ENCODE measurements around the gene POM121.
"Not testable (repeated sequence)": the region's sequence is repeated elsewhere in the genome, so short reads cannot be mapped to it uniquely, and the experiment has no call there.

The POM121 gene

GRCh38 chr7:72960029-72960428, 35.1 kb downstream of the POM121 start:
- not testable (repeated sequence) for H3K27ac ChIP-seq (ENCODE audit: low read depth, low read length); H3K4me1 ChIP-seq (ENCODE audit: control insufficient read depth, insufficient read depth, low read length); H3K27me3 ChIP-seq (ENCODE audit: control insufficient read depth, insufficient read depth, low read length); H3K36me3 ChIP-seq (ENCODE audit: control insufficient read depth, insufficient read depth, low read length); H3K4me3 ChIP-seq (ENCODE audit: low read length); H3K9ac ChIP-seq (ENCODE audit: low read length)

GRCh38 chr7:72960626-72961345, 35.9 kb downstream of the POM121 start:
- H3K27me3 ChIP-seq (ENCODE audit: control insufficient read depth, insufficient read depth, low read length); H3K36me3 ChIP-seq (ENCODE audit: control insufficient read depth, insufficient read depth, low read length); H3K27ac ChIP-seq (ENCODE audit: low read depth, low read length); H3K4me1 ChIP-seq (ENCODE audit: control insufficient read depth, insufficient read depth, low read length); H3K9ac ChIP-seq (ENCODE audit: low read length); H3K4me3 ChIP-seq (ENCODE audit: low read length): not testable (repeated sequence)

GRCh38 chr7:72961346-72961650, 36.4 kb downstream of the POM121 start:
- not testable (repeated sequence) for H3K4me3 ChIP-seq (ENCODE audit: low read length); H3K27me3 ChIP-seq (ENCODE audit: control insufficient read depth, insufficient read depth, low read length); H3K9ac ChIP-seq (ENCODE audit: low read length); H3K27ac ChIP-seq (ENCODE audit: low read depth, low read length); H3K36me3 ChIP-seq (ENCODE audit: control insufficient read depth, insufficient read depth, low read length); H3K4me1 ChIP-seq (ENCODE audit: control insufficient read depth, insufficient read depth, low read length)

- H3K27ac ChIP-seq (ENCODE audit: low read depth, low read length); H3K9ac ChIP-seq (ENCODE audit: low read length); H3K4me3 ChIP-seq (ENCODE audit: low read length); H3K27me3 ChIP-seq (ENCODE audit: control insufficient read depth, insufficient read depth, low read length); H3K4me1 ChIP-seq (ENCODE audit: control insufficient read depth, insufficient read depth, low read length); H3K36me3 ChIP-seq (ENCODE audit: control insufficient read depth, insufficient read depth, low read length): not testable (repeated sequence)
Observed at GRCh38 chr7:72963056-72963455, 38.2 kb downstream of the POM121 start.

GRCh38 chr7:72965186-72965975, 40.5 kb downstream of the POM121 start:
- not testable (repeated sequence) for H3K4me3 ChIP-seq (ENCODE audit: low read length); H3K27ac ChIP-seq (ENCODE audit: low read depth, low read length); H3K9ac ChIP-seq (ENCODE audit: low read length); H3K27me3 ChIP-seq (ENCODE audit: control insufficient read depth, insufficient read depth, low read length); H3K36me3 ChIP-seq (ENCODE audit: control insufficient read depth, insufficient read depth, low read length); H3K4me1 ChIP-seq (ENCODE audit: control insufficient read depth, insufficient read depth, low read length)

GRCh38 chr7:72966892-72967291, 42.0 kb downstream of the POM121 start:
- not testable (repeated sequence) for H3K27ac ChIP-seq (ENCODE audit: low read depth, low read length); H3K4me1 ChIP-seq (ENCODE audit: control insufficient read depth, insufficient read depth, low read length); H3K27me3 ChIP-seq (ENCODE audit: control insufficient read depth, insufficient read depth, low read length); H3K4me3 ChIP-seq (ENCODE audit: low read length); H3K36me3 ChIP-seq (ENCODE audit: control insufficient read depth, insufficient read depth, low read length); H3K9ac ChIP-seq (ENCODE audit: low read length)

- not testable (repeated sequence) for H3K27me3 ChIP-seq (ENCODE audit: control insufficient read depth, insufficient read depth, low read length); H3K4me1 ChIP-seq (ENCODE audit: control insufficient read depth, insufficient read depth, low read length); H3K4me3 ChIP-seq (ENCODE audit: low read length); H3K36me3 ChIP-seq (ENCODE audit: control insufficient read depth, insufficient read depth, low read length); H3K27ac ChIP-seq (ENCODE audit: low read depth, low read length); H3K9ac ChIP-seq (ENCODE audit: low read length)
Observed at GRCh38 chr7:72968980-72969516, 44.2 kb downstream of the POM121 start, which contains the start of gene TRIM74. TSS of gene TRIM74 (minus strand) at chr7:72969466. CDS start at chr7:72966157, 3,309 bp downstream.

GRCh38 chr7:72969688-72970087, 44.8 kb downstream of the POM121 start:
- not testable (repeated sequence) for H3K27ac ChIP-seq (ENCODE audit: low read depth, low read length); H3K4me3 ChIP-seq (ENCODE audit: low read length); H3K4me1 ChIP-seq (ENCODE audit: control insufficient read depth, insufficient read depth, low read length); H3K27me3 ChIP-seq (ENCODE audit: control insufficient read depth, insufficient read depth, low read length); H3K36me3 ChIP-seq (ENCODE audit: control insufficient read depth, insufficient read depth, low read length); H3K9ac ChIP-seq (ENCODE audit: low read length)

- not testable (repeated sequence) for H3K27ac ChIP-seq (ENCODE audit: low read depth, low read length); H3K27me3 ChIP-seq (ENCODE audit: control insufficient read depth, insufficient read depth, low read length); H3K4me1 ChIP-seq (ENCODE audit: control insufficient read depth, insufficient read depth, low read length); H3K9ac ChIP-seq (ENCODE audit: low read length); H3K36me3 ChIP-seq (ENCODE audit: control insufficient read depth, insufficient read depth, low read length); H3K4me3 ChIP-seq (ENCODE audit: low read length)
Observed at GRCh38 chr7:72971505-72971904, 46.6 kb downstream of the POM121 start.

- not testable (repeated sequence) for H3K27ac ChIP-seq (ENCODE audit: low read depth, low read length); H3K9ac ChIP-seq (ENCODE audit: low read length); H3K36me3 ChIP-seq (ENCODE audit: control insufficient read depth, insufficient read depth, low read length); H3K27me3 ChIP-seq (ENCODE audit: control insufficient read depth, insufficient read depth, low read length); H3K4me1 ChIP-seq (ENCODE audit: control insufficient read depth, insufficient read depth, low read length); H3K4me3 ChIP-seq (ENCODE audit: low read length)
Observed at GRCh38 chr7:72974781-72975180, 49.9 kb downstream of the POM121 start.

- not testable (repeated sequence) for H3K4me3 ChIP-seq (ENCODE audit: low read length); H3K27me3 ChIP-seq (ENCODE audit: control insufficient read depth, insufficient read depth, low read length); H3K4me1 ChIP-seq (ENCODE audit: control insufficient read depth, insufficient read depth, low read length); H3K9ac ChIP-seq (ENCODE audit: low read length); H3K36me3 ChIP-seq (ENCODE audit: control insufficient read depth, insufficient read depth, low read length); H3K27ac ChIP-seq (ENCODE audit: low read depth, low read length)
Observed at GRCh38 chr7:72975656-72976286, 50.9 kb downstream of the POM121 start.

- not testable (repeated sequence) for H3K4me1 ChIP-seq (ENCODE audit: control insufficient read depth, insufficient read depth, low read length); H3K9ac ChIP-seq (ENCODE audit: low read length); H3K27me3 ChIP-seq (ENCODE audit: control insufficient read depth, insufficient read depth, low read length); H3K27ac ChIP-seq (ENCODE audit: low read depth, low read length); H3K36me3 ChIP-seq (ENCODE audit: control insufficient read depth, insufficient read depth, low read length); H3K4me3 ChIP-seq (ENCODE audit: low read length)
Observed at GRCh38 chr7:72976434-72976833, 51.5 kb downstream of the POM121 start.
